Measurements from ENCODE around the gene CHST12. TPM values are rescaled to one million over a fixed set of nuclear protein-coding genes. Genes with fewer than 3 reads are reported as not detected.
"Not testable (repeated sequence)": the region's sequence is repeated elsewhere in the genome, so short reads cannot be mapped to it uniquely, and the experiment has no call there.

Gene CHST12
- total RNA-seq, 2 donors from 2014 or later, result 4.8 to 8.5 TPM

- no peaks in the 10 kb centered on the region for H3K36me3 Mint-ChIP-seq (ENCODE audit: low read depth)
- no peaks in the 10 kb centered on the region for H3K4me1 Mint-ChIP-seq
- no peak overlapping the region for H3K4me3 Mint-ChIP-seq
- H3K27ac Mint-ChIP-seq, result no peak overlapping the region
- no peaks in the 10 kb centered on the region for H3K9me3 Mint-ChIP-seq
- ATAC-seq (replicated peaks), result no peak
- no peaks in the 10 kb centered on the region for H3K27me3 Mint-ChIP-seq
Observed at GRCh38 chr7:2445047-2445446, 41.6 kb downstream of the CHST12 start.

- H3K9me3 Mint-ChIP-seq, result no peaks in the 10 kb centered on the region
- H3K36me3 Mint-ChIP-seq (ENCODE audit: low read depth), result no peaks in the 10 kb centered on the region
- ATAC-seq (replicated peaks), result no peak
- no peak overlapping the region for H3K4me3 Mint-ChIP-seq
- H3K27me3 Mint-ChIP-seq, result no peaks in the 10 kb centered on the region
- H3K27ac Mint-ChIP-seq, result no peak overlapping the region
- no peaks in the 10 kb centered on the region for H3K4me1 Mint-ChIP-seq
Observed at GRCh38 chr7:2445898-2446555, 42.6 kb downstream of the CHST12 start.

- no peaks in the 10 kb centered on the region for H3K4me1 Mint-ChIP-seq
- H3K4me3 Mint-ChIP-seq, result no peak overlapping the region
- no peaks in the 10 kb centered on the region for H3K27me3 Mint-ChIP-seq
- no peaks in the 10 kb centered on the region for H3K9me3 Mint-ChIP-seq
- ATAC-seq (replicated peaks), result no peak
- no peak overlapping the region for H3K27ac Mint-ChIP-seq
- H3K36me3 Mint-ChIP-seq (ENCODE audit: low read depth), result no peaks in the 10 kb centered on the region
Observed at GRCh38 chr7:2446676-2447075, 43.3 kb downstream of the CHST12 start.

GRCh38 chr7:2450198-2451107 lies 47.0 kb downstream of the CHST12 start:
- H3K36me3 Mint-ChIP-seq (ENCODE audit: low read depth), result no peaks in the 10 kb centered on the region
- H3K4me3 Mint-ChIP-seq, result no peak overlapping the region
- H3K27me3 Mint-ChIP-seq, result no peaks in the 10 kb centered on the region
- H3K4me1 Mint-ChIP-seq, result no peaks in the 10 kb centered on the region
- ATAC-seq (replicated peaks), result no peak
- no peak overlapping the region for H3K27ac Mint-ChIP-seq
- no peaks in the 10 kb centered on the region for H3K9me3 Mint-ChIP-seq

GRCh38 chr7:2451171-2452073 lies 48.0 kb downstream of the CHST12 start:
- peak; percentile 97 for ATAC-seq (replicated peaks)
- no peaks in the 10 kb centered on the region for H3K9me3 Mint-ChIP-seq
- no peaks in the 10 kb centered on the region for H3K36me3 Mint-ChIP-seq (ENCODE audit: low read depth)
- no peaks in the 10 kb centered on the region for H3K4me1 Mint-ChIP-seq
- no peaks in the 10 kb centered on the region for H3K27me3 Mint-ChIP-seq
- no peak overlapping the region for H3K27ac Mint-ChIP-seq
- H3K4me3 Mint-ChIP-seq, result peak overlapping the region; percentile 64

- Mint-ChIP-seq H3K27me3 (no peaks in the 10 kb centered on the region), H3K9me3 (no peaks in the 10 kb centered on the region), H3K4me1 (no peaks in the 10 kb centered on the region), H3K4me3 (peak overlapping the region; percentile 64), H3K36me3 (ENCODE audit: low read depth) (no peaks in the 10 kb centered on the region), H3K27ac (no peak overlapping the region)
- peak; percentile 42 for ATAC-seq (replicated peaks)
Observed at GRCh38 chr7:2452074-2452507, 48.7 kb downstream of the CHST12 start.

GRCh38 chr7:2452643-2453270 lies 49.3 kb downstream of the CHST12 start:
- no peaks in the 10 kb centered on the region for H3K36me3 Mint-ChIP-seq (ENCODE audit: low read depth)
- no peaks in the 10 kb centered on the region for H3K27me3 Mint-ChIP-seq
- no peaks in the 10 kb centered on the region for H3K9me3 Mint-ChIP-seq
- no peak for ATAC-seq (replicated peaks)
- no peak overlapping the region for H3K4me3 Mint-ChIP-seq
- H3K27ac Mint-ChIP-seq, result no peak overlapping the region
- no peaks in the 10 kb centered on the region for H3K4me1 Mint-ChIP-seq

GRCh38 chr7:2453849-2454248 lies 50.4 kb downstream of the CHST12 start:
- not testable (repeated sequence) for H3K27me3 Mint-ChIP-seq; H3K9me3 Mint-ChIP-seq; H3K4me1 Mint-ChIP-seq; ATAC-seq (replicated peaks); H3K4me3 Mint-ChIP-seq; H3K36me3 Mint-ChIP-seq (ENCODE audit: low read depth); H3K27ac Mint-ChIP-seq

GRCh38 chr7:2459674-2460073 lies 56.3 kb downstream of the CHST12 start:
- H3K4me3 Mint-ChIP-seq, result no peak overlapping the region
- no peaks in the 10 kb centered on the region for H3K27me3 Mint-ChIP-seq
- no peaks in the 10 kb centered on the region for H3K36me3 Mint-ChIP-seq (ENCODE audit: low read depth)
- no peaks in the 10 kb centered on the region for H3K4me1 Mint-ChIP-seq
- no peak overlapping the region for H3K27ac Mint-ChIP-seq
- H3K9me3 Mint-ChIP-seq, result no peaks in the 10 kb centered on the region
- no peak for ATAC-seq (replicated peaks)

- no peaks in the 10 kb centered on the region for H3K9me3 Mint-ChIP-seq
- no peak overlapping the region for H3K4me3 Mint-ChIP-seq
- H3K27ac Mint-ChIP-seq, result no peak overlapping the region
- H3K4me1 Mint-ChIP-seq, result no peaks in the 10 kb centered on the region
- H3K36me3 Mint-ChIP-seq (ENCODE audit: low read depth), result no peaks in the 10 kb centered on the region
- ATAC-seq (replicated peaks), result no peak
- no peaks in the 10 kb centered on the region for H3K27me3 Mint-ChIP-seq
Observed at GRCh38 chr7:2460188-2460587, 56.8 kb downstream of the CHST12 start.

- Mint-ChIP-seq H3K9me3 (no peaks in the 10 kb centered on the region), H3K4me3 (no peak overlapping the region), H3K36me3 (ENCODE audit: low read depth) (no peaks in the 10 kb centered on the region), H3K27ac (no peak overlapping the region), H3K4me1 (no peaks in the 10 kb centered on the region), H3K27me3 (no peaks in the 10 kb centered on the region)
- ATAC-seq (replicated peaks), result no peak
Observed at GRCh38 chr7:2460641-2461040, 57.2 kb downstream of the CHST12 start.

- H3K9me3 Mint-ChIP-seq, result no peaks in the 10 kb centered on the region
- H3K4me1 Mint-ChIP-seq, result no peaks in the 10 kb centered on the region
- H3K4me3 Mint-ChIP-seq, result no peak overlapping the region
- H3K27ac Mint-ChIP-seq, result no peak overlapping the region
- no peaks in the 10 kb centered on the region for H3K36me3 Mint-ChIP-seq (ENCODE audit: low read depth)
- no peaks in the 10 kb centered on the region for H3K27me3 Mint-ChIP-seq
- no peak for ATAC-seq (replicated peaks)
Observed at GRCh38 chr7:2461268-2462026, 58.0 kb downstream of the CHST12 start.

GRCh38 chr7:2462731-2463130 lies 59.3 kb downstream of the CHST12 start:
- no peaks in the 10 kb centered on the region for H3K36me3 Mint-ChIP-seq (ENCODE audit: low read depth)
- H3K4me1 Mint-ChIP-seq, result no peaks in the 10 kb centered on the region
- no peaks in the 10 kb centered on the region for H3K9me3 Mint-ChIP-seq
- H3K4me3 Mint-ChIP-seq, result no peak overlapping the region
- H3K27ac Mint-ChIP-seq, result no peak overlapping the region
- ATAC-seq (replicated peaks), result no peak
- H3K27me3 Mint-ChIP-seq, result no peaks in the 10 kb centered on the region

Data from activated T-helper 17 cell treated with anti-CD3 and anti-CD28 coated beads, Interleukin-2, amount 50 U/mL, for 72 hours (primary cell).